ENCODE results near the gene USP2.
"Not testable (repeated sequence)": the region's sequence is repeated elsewhere in the genome, so short reads cannot be mapped to it uniquely, and the experiment has no call there.

Gene USP2

DNA sequence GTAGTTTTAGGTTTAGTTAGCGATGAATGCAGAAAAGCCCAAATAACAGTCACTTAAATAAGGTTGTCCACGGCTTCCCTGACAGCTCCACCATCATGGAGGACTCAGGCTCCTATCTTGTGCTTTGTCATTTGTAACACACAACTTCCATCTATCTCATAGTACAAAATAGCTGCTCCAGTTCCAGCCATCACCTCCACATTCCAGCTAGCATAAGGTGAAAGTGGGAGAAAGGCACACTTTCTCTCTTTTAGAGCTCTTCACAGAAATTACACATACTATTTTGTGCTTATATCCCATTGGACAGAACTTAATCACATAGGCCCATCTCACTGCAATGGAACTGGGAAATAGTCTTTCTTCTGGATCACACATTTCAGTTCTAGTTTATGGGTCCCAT is 32.8 kb upstream of the USP2 start:
- DNase-seq (ENCODE audit: low spot score): no peak

DNA sequence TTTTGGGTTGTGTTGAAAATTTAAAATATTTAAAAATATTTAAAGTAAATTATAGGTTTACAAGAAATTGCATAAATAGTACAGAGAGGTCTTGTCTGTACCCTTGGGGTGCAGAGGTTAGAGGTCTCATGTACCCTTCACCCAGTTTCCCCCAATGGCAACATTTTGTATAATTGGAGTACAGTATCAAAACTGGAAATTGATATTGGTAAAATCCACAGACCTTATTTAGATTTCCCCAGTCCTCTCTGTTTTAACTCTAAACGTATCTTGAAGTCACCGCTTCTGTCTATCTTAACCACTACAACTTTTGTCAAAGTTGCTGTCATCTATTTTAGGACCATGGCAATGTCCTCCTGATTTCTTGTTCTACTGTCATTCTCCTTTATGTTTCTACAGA is 30.6 kb upstream of the USP2 start:
- no peak for DNase-seq (ENCODE audit: low spot score)

DNA sequence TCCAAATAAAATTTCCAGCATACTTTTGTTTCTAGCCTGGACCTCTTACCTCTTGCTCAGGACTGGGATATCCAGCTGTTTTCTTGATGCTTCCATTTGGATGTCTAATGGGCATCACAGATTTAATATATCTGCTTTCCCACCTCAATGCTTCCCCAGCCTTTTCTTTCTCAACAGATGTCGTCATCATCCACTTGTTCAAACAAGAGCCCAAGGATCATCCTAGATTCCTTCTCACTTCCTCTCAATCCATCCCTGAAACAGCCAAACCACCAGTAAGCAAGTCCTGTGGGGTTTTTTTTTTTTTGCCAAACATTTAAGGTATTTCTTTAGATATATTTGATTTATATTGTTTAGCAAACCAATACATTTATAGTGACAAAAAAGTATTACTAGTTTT is 29.0 kb upstream of the USP2 start:
- DNase-seq (ENCODE audit: low spot score): no peak

DNA sequence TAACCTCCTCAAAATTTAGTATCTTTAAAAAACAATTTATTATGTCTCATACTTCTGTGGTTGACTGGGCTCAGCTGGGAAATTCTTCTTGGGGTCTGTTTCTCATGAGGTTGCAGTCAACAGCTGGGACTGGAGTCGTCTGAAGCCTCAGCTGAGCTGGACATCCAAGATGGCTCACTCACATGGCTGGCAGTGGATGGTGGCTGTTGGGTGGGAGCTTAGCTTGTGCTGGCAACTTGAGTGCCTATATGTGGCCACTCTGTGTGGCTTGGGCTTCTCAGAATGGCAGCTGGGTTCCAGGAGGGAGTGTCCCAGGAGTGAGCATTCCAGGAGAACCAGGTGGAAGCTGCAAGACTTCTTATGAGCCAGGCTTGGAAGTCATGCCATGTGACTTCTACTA is 28.2 kb upstream of the USP2 start:
- no peak for DNase-seq (ENCODE audit: low spot score)

DNA sequence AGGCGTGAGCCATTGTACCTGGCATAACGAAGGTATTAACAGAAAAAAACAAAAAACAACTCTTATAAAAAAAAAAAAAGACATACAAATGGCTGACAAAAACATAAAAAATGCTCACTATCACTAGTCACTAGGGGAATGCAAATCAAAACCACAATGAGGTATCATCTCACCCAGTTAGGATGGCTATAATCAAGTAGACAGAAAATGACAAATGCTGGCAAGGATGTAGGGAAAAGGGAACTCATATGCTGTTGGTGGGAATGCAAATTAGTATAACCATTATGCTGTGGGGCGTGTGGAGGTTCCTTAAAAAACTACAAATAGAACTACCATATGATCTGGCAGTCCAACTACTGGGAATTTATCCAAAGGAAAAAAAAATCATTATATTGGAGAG is 24.5 kb upstream of the USP2 start:
- DNase-seq (ENCODE audit: low spot score): no peak

DNA sequence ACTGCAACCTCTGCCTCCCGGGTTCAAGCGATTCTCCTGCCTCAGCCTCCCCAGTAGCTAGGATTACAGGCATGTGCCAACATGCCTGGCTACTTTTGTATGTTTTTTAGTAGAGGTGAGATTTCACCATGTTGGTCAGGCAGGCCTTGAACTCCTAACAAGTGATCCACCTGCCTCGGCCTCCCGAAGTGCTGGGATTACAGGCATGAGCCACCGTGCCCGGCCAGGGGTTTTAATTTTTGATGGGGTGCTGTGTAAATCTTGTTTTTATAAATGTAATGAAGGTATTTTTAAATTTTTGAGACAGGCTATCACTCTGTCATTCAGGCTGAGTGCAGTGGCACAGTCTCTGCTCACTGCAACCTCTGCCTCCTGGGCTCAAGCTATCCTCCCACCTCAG is 24.0 kb upstream of the USP2 start:
- not testable (repeated sequence) for DNase-seq (ENCODE audit: low spot score)

DNA sequence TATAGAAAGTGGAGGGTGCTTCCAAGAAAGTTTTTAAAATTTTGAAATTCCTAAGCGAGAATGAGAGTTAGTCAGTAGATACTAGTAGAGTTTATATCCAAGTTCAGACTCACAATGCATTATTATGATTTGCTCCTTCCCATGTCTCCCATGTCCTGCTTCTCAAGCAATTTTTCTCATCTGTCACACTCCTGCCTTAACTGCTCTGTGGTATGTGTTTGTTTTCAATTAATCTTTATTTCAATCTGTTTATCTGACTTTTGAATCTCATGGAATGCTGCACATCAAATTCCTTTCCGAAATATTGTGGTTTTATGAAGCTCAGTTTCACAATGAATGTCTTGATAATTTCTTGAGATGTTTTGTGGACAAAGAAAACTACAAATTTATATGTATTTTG is 23.4 kb upstream of the USP2 start:
- DNase-seq (ENCODE audit: low spot score): no peak

DNA sequence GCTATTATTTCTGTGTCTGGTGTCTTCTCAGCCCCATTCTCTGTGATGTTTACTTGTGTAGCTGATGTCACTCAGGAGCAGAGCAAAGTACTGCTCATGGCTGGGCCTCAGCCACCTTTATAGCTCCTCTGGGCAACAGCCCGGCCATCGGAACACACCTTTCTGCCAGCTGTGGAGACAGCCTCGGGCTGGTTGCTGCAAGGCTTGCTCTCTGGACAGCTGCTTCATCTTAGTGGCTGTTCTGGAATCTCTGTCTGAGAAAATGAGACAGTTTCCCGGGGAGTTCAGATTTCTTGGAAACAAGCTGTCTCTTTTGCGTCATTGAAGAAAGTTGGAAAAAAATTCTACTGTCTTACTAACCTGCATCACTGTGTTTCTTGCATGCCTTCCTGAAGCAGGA is 21.5 kb upstream of the USP2 start:
- DNase-seq (ENCODE audit: low spot score): no peak

DNA sequence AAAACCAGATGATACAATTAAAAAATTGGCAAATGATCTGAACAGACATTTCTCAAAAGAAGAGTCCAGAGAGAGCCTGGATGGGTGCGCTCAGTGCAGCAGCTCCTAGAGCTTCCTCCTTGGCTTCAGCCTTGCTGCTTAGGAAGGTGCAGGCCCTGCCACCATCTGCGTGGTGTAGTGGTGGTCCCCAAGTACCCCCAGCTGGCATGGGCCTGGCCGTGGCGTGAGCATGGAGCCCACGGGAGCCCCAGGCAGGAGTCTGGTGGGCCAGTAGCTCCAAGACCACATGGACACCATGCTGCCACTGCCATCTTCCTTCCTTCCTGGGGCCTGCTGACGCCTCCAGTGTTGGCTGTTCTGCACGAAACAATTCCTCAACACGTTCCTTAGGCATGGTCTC is 21.0 kb upstream of the USP2 start:
- DNase-seq (ENCODE audit: low spot score): no peak

DNA sequence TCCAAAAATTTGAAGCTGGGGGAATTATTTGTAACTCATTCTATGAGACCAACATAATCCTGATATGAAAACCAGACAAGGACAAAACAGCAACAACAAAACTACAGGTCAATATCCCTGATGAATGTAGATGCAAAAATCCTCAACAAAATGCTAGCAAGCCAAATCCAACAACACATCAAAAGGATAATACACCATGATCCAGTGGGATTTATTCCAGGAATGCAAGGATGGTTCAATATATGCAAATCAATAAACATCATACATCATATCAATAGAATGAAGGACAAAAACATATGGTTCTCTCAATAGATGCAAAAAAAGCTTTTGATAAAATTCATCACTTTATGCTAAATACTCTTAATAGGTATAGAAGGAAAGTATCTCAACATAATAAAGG is 19.4 kb upstream of the USP2 start:
- no peak for DNase-seq (ENCODE audit: low spot score)

DNA sequence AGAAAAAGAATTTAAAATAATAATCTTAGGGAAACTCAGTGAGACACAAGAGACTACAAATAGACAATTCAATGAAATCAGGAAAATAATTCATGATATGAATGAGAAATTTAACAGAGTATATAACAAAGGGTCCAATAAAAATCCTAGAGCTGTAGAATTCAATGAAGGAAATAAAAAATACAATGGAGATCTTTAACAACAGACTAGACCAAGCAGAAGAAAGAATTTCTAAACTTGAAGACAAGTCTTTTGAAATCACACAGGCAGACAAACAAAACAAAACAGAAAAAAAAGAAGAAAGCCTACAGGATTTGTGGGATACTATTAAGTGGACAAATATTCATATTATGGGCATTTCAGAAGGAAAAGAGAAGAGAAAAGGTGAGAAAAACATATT is 16.2 kb upstream of the USP2 start:
- DNase-seq (ENCODE audit: low spot score): no peak

DNA sequence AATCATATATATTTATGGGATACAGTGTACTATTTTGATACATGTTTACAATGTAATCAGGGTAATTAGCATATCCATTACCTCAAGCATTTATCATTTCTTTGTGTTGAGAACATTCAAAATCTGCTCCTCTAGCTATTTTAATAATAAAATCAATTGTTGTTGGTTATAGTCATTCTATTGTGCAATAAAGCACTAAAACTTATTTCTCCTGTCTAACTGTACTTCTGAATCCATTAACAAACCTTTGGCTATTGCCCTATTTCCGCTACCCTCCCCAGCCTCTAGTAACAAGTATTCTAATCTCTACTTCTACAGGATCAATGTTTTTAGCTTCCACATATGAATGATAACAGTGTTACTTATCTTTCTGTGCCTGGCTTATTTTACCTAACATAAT is 15.3 kb upstream of the USP2 start:
- DNase-seq (ENCODE audit: low spot score): no peak

DNA sequence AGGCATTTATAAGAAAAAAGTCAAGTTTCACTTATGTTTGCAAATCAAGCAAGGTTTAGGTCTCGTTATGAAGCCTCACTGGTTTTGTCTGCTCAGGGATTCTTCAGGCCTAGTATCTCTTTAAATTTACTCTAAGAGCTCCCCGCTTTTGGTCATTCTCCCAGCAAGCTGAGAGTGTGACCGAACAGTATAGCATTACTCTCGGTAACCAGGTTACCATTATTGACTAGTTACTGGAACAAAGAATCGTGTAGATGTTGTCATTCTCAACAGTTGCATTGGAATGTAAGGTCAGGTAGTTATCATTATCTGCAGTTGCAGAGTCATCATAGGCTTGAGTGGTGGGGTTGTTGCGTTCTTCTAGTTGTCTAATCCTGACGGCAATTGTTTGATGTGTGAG is 9.8 kb upstream of the USP2 start:
- DNase-seq (ENCODE audit: low spot score): no peak

DNA sequence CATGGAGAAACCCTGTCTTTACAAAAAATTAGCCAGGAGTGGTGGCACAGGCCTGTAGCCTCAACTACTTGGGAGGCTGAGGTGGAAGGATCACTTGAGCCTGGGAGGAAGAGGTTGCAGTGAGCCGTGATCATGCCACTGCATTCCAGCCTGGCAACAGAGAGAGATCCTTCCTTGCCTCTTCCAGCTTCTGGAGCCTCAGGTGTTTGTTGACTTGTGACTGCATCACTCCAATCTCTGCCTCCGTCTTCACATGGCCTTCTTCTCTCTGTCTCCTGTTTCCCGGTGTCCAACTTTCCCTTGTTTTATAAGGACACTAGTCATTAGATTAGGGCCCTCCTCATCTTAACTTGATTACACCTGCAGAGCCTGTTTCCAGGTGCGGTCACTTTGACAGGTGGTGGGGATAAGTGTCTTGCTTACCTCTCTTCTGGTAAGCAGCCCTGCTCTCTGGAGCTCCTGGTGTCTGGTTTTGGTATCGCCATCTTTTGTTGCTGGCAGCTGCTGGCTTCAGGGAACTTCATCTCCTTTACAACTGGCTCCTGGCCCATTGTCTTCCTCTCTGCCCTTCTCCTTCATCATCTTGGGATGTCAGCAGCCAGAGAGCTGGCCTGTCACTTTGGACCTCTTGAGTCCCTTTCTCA is 8.2 kb upstream of the USP2 start:
- DNase-seq (ENCODE audit: low spot score): no peak

DNA sequence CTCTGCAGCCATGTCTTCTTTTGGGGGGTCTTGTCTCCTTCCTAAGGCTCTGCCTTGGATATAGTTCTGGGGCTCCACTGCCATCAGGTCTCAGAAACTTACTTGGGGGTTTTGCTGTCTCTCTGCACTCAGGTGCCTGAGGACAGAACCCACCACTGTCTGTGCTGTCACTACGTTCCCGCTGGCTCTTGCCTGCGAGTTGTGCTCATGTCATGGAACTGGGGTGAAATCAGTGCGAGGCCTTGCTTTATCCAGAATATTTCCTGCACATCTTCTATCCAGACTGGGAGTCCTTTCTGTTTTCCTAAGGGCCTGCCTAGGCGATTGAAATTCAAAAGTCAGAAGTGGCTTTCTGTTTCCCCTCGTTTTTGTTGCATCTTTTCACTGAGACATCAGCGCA is 6.6 kb upstream of the USP2 start:
- DNase-seq (ENCODE audit: low spot score): no peak

DNA sequence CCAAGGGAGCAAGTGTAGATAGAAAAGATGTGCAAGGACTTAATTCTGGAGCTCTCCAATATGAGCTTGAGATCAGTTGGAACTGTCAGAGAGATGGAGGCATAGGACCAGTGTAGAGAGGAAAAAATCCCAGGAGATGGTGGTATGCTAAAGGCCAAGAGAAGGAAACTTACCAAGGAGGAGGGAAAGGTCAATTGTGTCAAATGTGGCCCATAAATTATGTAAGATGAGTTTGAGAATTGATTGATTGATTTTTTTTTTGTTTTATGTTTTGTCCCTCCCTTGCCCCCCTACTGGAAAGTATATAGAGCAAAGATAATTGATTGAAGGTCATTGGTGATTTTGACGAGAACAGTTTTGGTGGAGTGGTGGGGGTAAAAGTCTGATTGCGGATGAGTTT is 2.8 kb upstream of the USP2 start:
- DNase-seq (ENCODE audit: low spot score): no peak

DNA sequence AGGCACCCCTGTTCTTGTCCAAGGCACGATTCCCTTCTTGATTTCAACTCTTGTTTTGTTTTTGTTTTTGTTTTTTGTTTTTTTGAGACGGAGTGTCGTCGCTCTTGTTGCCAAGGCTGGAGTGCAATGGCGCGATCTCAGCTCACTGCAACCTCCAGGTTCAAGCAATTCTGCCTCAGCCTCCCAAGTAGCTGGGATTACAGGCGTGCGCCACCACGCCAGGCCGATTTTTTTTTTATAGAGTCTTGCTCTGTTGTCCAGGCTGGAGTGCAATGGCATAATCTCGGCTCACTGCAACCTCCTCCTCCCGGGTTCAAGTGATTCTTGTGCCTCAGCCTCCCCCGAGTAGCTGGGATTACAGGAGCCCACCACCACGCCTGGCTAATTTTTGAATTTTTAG is 1.0 kb upstream of the USP2 start:
- not testable (repeated sequence) for DNase-seq (ENCODE audit: low spot score)

DNA sequence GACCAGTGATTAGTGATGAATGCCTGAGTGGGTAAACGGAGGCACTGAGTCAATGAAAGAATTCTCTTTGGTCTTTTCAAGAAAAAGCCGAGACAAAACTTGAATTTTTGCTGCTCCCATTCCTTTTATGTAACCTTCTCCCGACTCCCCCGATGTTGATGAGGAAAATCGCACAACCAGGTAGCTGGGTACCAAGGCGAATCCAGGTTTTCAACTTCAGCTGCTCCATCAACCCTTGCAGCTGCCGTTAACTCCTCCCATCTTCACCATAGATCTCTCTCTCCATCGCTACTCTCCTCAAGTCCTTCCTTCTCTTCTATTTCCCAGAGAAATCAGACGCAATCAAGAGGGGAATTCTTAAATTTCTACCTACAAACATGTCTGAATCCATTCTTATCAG is 611 bp upstream of the USP2 start:
- no peak for DNase-seq (ENCODE audit: low spot score)

DNA sequence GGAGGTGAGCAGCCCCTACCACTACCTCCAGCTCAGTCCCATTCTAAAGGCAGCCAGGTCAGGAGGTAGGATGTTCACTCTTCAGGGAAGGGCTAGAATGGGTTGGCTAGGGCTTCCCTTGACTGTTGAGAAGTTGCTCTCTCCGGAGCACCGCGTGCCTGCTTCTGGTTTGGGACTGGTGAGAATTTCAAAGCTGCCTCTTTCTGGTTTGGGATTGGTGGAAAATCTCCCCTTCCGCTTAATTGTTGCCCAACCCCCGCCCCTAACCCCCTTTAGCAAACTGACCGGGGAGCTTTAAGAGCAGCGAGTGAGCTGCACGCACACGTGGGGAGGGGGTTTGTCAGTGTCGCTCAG is 686 bp downstream of the USP2 start:
- no peak for DNase-seq (ENCODE audit: low spot score)

DNA sequence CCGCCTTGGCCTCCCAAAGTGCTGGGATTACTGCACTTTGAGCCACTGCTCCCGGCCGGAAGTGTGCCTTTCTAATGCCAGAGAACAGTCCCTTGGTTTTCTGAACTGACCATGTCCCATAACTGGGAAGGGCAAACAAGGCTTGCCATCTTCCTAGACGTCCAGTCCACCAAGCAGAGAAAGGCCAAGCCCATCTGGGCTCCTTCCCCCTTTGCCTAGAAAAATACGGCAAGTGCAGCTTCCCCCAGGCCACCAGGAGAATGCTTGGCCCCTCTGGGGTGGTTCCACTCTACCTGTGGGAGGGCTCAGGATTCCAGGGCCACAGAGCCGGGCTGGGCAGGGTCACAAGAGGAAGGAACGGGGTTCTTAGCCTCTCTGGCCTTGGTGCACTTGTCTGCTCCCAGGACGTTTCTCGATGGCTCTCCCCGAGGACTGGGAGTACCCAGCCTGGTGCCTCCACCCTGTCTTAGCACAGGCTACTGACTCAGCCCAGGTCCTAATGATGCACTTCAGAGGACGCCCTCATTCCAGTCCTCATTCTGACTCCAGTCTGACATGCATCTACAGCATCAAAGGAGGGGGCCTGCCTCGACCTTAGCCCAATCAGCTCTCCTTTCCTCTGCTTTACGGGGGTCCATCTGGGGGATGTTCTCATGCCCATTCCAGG is 1.2 kb downstream of the USP2 start:
- DNase-seq (ENCODE audit: low spot score): no peak

DNA sequence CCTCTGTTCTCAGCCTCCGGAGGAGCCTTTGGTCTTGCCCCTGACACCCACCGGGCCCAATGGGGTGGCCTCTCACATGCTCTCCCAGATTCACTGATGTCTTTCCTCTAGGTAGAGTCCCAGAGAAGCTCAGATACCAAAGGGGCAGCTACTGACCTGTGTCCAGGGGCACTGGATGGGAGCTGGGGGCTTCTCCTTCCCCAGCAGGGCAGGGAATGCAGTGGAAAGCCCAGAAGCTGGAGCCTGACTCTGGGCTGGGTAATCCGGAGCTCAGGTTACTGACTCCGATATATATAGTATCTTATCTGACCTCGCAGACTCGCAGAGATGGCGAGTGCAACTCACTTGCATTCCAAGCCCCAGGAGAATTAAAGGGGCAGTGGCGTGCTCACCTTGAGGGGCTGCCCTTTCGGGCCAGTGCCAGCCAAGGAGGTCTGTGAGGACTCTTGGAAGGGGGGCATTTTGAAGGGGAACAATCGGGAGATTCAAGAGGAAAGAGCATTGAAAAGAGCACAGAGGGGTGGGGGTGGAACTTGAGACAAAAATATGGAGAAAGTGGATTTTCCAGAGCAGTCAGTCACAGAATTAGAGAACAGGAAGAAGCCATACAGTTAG is 2.5 kb downstream of the USP2 start:
- no peak for DNase-seq (ENCODE audit: low spot score)

DNA sequence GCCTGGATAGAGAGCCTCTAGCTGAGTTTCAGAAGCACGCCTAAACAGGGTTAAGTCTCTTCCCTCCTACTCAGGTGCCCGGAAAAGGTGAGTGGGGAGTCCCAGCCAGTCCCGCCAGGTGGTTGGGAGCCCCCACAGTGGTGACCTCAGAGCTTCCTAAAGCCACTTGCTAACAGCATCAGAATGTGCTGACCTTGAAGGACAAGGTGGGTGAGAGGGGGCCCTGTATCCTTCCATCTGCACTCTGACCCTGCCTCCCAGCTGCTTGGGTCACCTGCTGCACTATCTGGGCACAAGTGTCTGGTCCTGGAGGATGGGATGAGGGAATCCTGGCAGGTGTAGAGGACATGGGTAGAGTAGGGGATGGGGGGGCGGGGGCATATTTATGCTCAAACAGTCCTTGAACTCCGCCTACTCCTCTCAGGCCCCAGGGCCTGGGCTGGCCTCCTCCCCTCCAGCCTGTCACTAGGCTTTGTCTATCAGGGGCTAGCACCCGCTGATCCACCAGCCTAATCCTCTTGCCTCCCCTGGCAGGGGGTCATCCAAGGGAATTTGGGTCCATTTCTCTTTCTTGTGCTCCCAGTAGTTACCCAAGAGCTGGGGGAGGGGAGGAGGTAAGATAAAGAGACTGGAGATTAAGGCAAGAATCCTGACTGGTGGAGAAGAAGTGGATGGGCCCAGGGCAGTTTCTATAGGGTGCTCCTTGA is 3.4 kb downstream of the USP2 start:
- DNase-seq (ENCODE audit: low spot score): no peak

DNA sequence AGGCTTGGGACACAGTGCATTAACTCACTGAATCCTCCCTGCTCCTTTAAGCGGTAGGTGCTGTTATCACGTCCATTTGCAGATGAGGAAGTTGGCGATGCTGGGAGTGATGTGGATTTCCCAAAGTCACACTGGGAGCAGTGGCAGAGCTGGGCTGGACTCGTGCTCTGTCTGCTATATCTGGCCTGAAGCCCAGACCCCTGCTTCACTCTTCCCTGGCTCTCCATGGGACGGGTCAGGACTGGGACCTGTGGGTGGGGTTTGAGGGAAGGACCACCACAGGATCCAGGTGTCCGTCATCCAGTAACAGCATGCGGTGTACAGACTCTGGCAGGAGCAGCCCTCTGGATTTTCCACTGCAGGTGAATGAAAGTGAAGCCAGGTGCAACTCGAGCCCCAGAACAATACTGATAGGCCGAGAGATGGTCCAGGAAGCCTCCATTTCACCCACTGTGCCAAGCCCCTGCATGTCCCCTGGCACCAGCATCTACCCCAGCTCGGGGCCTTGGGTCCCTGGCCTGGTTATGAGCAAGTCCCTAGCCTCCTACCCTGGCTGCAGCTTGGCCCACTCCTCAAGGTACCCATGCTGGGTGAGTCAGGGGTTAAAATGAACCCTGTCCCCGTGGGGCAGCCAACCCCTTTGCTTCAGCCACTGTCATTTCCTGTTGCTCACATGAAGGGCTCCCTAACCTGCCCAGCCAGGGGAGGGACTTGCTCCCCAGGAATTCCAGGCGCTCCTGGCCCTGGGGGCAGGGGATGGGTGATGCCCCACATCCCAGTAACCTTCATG is 4.2 kb downstream of the USP2 start:
- no peak for DNase-seq (ENCODE audit: low spot score)

All from HuH-7 (cell line).